H9 (cell line): ENCODE data around the gene SLC2A4RG. TPM values are rescaled to one million over a fixed set of nuclear protein-coding genes. Genes with fewer than 3 reads are reported as not detected.

Experiments used
- DNase-seq: peaks from one replicate; pipeline ENCODE4 v3.0.0-alpha.2; 2017
- H2AFZ ChIP-seq: one replicate; pipeline ENCODE4 v1.6.1; 2013; ENCODE audit warnings: mild to moderate bottlenecking, low read length, control low read depth, moderate library complexity
- H2AK5ac ChIP-seq: 2 replicates; pipeline ENCODE4 v1.6.1; 2013; ENCODE audit warnings: low read length, control low read depth, mixed read lengths; ENCODE audit not compliant: insufficient read length
- H2BK120ac ChIP-seq: one replicate; pipeline ENCODE4 v1.6.1; 2013; ENCODE audit warnings: low read depth, mild to moderate bottlenecking, low read length, control low read depth, inconsistent platforms; ENCODE audit not compliant: poor library complexity, severe bottlenecking
- H2BK12ac ChIP-seq: 2 replicates; pipeline ENCODE4 v1.6.1; 2013; ENCODE audit warnings: low read length, control low read depth, mixed read lengths, low read depth; ENCODE audit not compliant: insufficient read length
- H2BK15ac ChIP-seq: 2 replicates; pipeline ENCODE4 v1.6.1; 2013; ENCODE audit warnings: low read depth, low read length, control low read depth
- H2BK20ac ChIP-seq: one replicate; pipeline ENCODE4 v1.6.1; 2013; ENCODE audit warnings: low read depth, mild to moderate bottlenecking, low read length, control low read depth, inconsistent platforms; ENCODE audit not compliant: poor library complexity, severe bottlenecking
- H2BK5ac ChIP-seq: 2 replicates; pipeline ENCODE4 v1.6.1; 2013; ENCODE audit warnings: low read length, control low read depth, mixed read lengths; ENCODE audit not compliant: insufficient read length
- H3K14ac ChIP-seq: 2 replicates; pipeline ENCODE4 v1.6.1; 2013; ENCODE audit warnings: low read length, control low read depth; ENCODE audit not compliant: insufficient read depth
- H3K18ac ChIP-seq: 2 replicates; pipeline ENCODE4 v1.6.1; 2013; ENCODE audit warnings: low read depth, mild to moderate bottlenecking, mixed read lengths, low read length, control low read depth; ENCODE audit not compliant: insufficient read length
- H3K23ac ChIP-seq: 2 replicates; pipeline ENCODE4 v1.6.1; 2013; ENCODE audit warnings: low read length, control low read depth, mixed read lengths, low read depth; ENCODE audit not compliant: insufficient read length
- H3K23me2 ChIP-seq: 2 replicates; pipeline ENCODE4 v1.6.1; 2013; ENCODE audit warnings: low read depth, mild to moderate bottlenecking, mixed read lengths, low read length, control low read depth; ENCODE audit not compliant: insufficient read length, poor library complexity, severe bottlenecking
- H3K27ac ChIP-seq: 2 replicates; pipeline ENCODE4 v1.5.1; 2013; ENCODE audit warnings: low read length, control low read depth, mixed read lengths, low read depth; ENCODE audit not compliant: insufficient read length
- H3K27me3 ChIP-seq: 2 replicates; pipeline ENCODE4 v1.6.1; 2013; ENCODE audit warnings: low read length, control low read depth, inconsistent platforms; ENCODE audit not compliant: insufficient read depth
- H3K4ac ChIP-seq: 2 replicates; pipeline ENCODE4 v1.6.1; 2013; ENCODE audit warnings: low read depth, mild to moderate bottlenecking, control low read depth, inconsistent platforms, low read length, moderate library complexity
- H3K4me1 ChIP-seq: 2 replicates; pipeline ENCODE4 v1.6.1; 2013; ENCODE audit warnings: low read length, control low read depth, inconsistent platforms; ENCODE audit not compliant: insufficient read depth
- H3K4me2 ChIP-seq: 2 replicates; pipeline ENCODE4 v1.6.1; 2013; ENCODE audit warnings: low read length, control low read depth, mixed read lengths; ENCODE audit not compliant: insufficient read length, insufficient read depth
- H3K56ac ChIP-seq: 2 replicates; pipeline ENCODE4 v1.6.1; 2013; ENCODE audit warnings: low read depth, mild to moderate bottlenecking, mixed read lengths, low read length, control low read depth; ENCODE audit not compliant: insufficient read length
- H3K79me1 ChIP-seq: 2 replicates; pipeline ENCODE4 v1.6.1; 2013; ENCODE audit warnings: low read depth, mild to moderate bottlenecking, moderate library complexity, low read length, control low read depth, inconsistent platforms; ENCODE audit not compliant: insufficient read depth, poor library complexity, severe bottlenecking
- H3K79me2 ChIP-seq: 2 replicates; pipeline ENCODE4 v1.6.1; 2013; ENCODE audit warnings: low read length, control low read depth, inconsistent platforms; ENCODE audit not compliant: insufficient read depth
- H3K9ac ChIP-seq: 2 replicates; pipeline ENCODE4 v1.6.1; 2013; ENCODE audit warnings: low read length, control low read depth, mixed read lengths; ENCODE audit not compliant: insufficient read length; ENCODE audit errors: extremely low read depth
- H3K9me3 ChIP-seq: one replicate; pipeline ENCODE4 v1.6.1; 2013; ENCODE audit warnings: low read depth, low read length, inconsistent platforms; ENCODE audit not compliant: control insufficient read depth
- H3T11ph ChIP-seq: one replicate; pipeline ENCODE4 v1.6.1; 2013; ENCODE audit warnings: mild to moderate bottlenecking, low read length, control low read depth, inconsistent platforms
- H4K20me1 ChIP-seq: one replicate; pipeline ENCODE4 v1.6.1; 2013; ENCODE audit not compliant: control insufficient read depth, insufficient read length, insufficient read depth
- H4K5ac ChIP-seq: 2 replicates; pipeline ENCODE4 v1.6.1; 2013; ENCODE audit warnings: low read depth, mild to moderate bottlenecking, mixed read lengths, low read length, control low read depth; ENCODE audit not compliant: insufficient read length
- H4K8ac ChIP-seq: replicated peaks from 2 replicates; pipeline ENCODE4 v1.6.1; 2013; ENCODE audit warnings: low read length, control low read depth, mixed read lengths, low read depth; ENCODE audit not compliant: insufficient read length
- H4K91ac ChIP-seq: 2 replicates; pipeline ENCODE4 v1.6.1; 2013; ENCODE audit warnings: low read depth, mild to moderate bottlenecking, moderate library complexity, mixed read lengths, low read length, control low read depth; ENCODE audit not compliant: insufficient read length
- H3K27ac Mint-ChIP-seq, 3 experiments: 2 replicates in 2 of 3; 3 replicates in 1 of 3; pipeline ENCODE4 v1.8.0; 2020 to 2021; ENCODE audit warnings: mixed read lengths in 3 of 3, mild to moderate bottlenecking in 1 of 3, moderate library complexity in 1 of 3
- H3K27me3 Mint-ChIP-seq: 2 replicates; pipeline ENCODE4 v1.8.0; 2021; ENCODE audit warnings: low read depth, mild to moderate bottlenecking, moderate library complexity, mixed read lengths
- H3K36me3 Mint-ChIP-seq, 3 experiments: 2 replicates in 2 of 3; 3 replicates in 1 of 3; pipeline ENCODE4 v1.8.0; 2020 to 2021; ENCODE audit warnings: low read depth in 3 of 3, mixed read lengths in 3 of 3; ENCODE audit not compliant: insufficient read depth in 1 of 3
- H3K4me1 Mint-ChIP-seq, 2 experiments: 2 replicates each; pipeline ENCODE4 v1.8.0; 2020; ENCODE audit warnings: mixed read lengths in 2 of 2
- H3K4me3 Mint-ChIP-seq, 2 experiments: 2 replicates in 1 of 2; 3 replicates in 1 of 2; pipeline ENCODE4 v1.8.0; 2020 to 2021; ENCODE audit warnings: mild to moderate bottlenecking in 2 of 2, mixed read lengths in 2 of 2, moderate library complexity in 1 of 2
- H3K9me3 Mint-ChIP-seq, 2 experiments: 2 replicates in 1 of 2; 3 replicates in 1 of 2; pipeline ENCODE4 v1.8.0; 2020; ENCODE audit warnings: mild to moderate bottlenecking in 2 of 2, mixed read lengths in 2 of 2, moderate library complexity in 1 of 2
- WGBS: extraction: QIAGEN DNeasy Blood & Tissue Kit; methylation state at CpG from one replicate; pipeline ENCODE4 v1.1.7; 2013; ENCODE audit warnings: missing lambda C conversion rate, low lambda C conversion rate, mixed read lengths; ENCODE audit not compliant: insufficient read length; ENCODE audit errors: extremely low coverage; 5-methylcytosine and 5-hydroxymethylcytosine counted together
- total RNA-seq: library from RNA; stranded (reverse); gene quantifications from 2 replicates; pipeline ENCODE4 v1.2.1, GENCODE V29; 2021
- TF ChIP-seq, protein P1 (sequence below): fragments of 200-600 bp; sonication (generic); conservative IDR thresholded peaks from 3 replicates; pipeline ENCODE4 v1.8.0; 2021; ENCODE audit warnings: antibody characterized with exemption, mild to moderate bottlenecking

The SLC2A4RG gene
- total RNA-seq, 1 experiment from 2014 or later = 43.9 TPM

DNA sequence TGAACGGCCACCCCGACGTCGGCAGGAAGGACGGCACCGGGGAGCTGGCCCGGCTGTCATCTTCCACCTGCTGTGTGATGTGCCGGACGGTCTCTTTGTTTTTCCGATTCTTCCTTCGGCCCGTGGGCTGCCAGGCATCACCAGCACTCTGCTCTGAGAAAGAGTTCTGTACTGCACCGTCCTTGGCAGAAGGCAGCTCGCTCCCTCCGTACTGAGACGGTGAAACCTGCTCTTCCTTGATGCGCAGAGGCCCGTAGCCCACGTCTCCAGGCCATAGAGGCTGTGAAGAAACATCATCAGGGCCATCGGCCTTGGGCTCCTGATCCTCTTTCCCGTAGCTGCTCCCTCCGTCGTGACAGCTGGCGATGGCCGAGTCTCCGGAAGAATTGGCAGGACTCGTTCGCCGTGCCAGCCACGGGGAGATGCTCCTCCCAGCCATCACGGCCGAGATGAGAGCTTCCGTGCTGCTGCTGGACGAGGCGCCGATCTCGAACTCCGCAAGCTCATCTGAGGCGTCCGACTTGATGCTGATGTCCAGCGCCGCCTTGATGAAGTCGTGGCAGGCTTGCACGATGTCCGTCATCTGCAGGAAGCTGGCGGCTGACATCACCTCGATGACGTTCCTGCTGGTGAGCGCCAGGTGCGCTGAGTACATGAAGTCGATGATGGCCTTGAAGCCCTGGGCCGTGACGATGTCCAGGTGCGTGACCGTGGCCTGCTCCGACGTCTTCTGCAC, 50.4 kb downstream of the SLC2A4RG start:
- H2BK12ac ChIP-seq = no peak overlapping the region
- H3K23ac ChIP-seq = no peak overlapping the region
- TF ChIP-seq, protein P1, sequence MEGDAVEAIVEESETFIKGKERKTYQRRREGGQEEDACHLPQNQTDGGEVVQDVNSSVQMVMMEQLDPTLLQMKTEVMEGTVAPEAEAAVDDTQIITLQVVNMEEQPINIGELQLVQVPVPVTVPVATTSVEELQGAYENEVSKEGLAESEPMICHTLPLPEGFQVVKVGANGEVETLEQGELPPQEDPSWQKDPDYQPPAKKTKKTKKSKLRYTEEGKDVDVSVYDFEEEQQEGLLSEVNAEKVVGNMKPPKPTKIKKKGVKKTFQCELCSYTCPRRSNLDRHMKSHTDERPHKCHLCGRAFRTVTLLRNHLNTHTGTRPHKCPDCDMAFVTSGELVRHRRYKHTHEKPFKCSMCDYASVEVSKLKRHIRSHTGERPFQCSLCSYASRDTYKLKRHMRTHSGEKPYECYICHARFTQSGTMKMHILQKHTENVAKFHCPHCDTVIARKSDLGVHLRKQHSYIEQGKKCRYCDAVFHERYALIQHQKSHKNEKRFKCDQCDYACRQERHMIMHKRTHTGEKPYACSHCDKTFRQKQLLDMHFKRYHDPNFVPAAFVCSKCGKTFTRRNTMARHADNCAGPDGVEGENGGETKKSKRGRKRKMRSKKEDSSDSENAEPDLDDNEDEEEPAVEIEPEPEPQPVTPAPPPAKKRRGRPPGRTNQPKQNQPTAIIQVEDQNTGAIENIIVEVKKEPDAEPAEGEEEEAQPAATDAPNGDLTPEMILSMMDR = no peak
- H4K5ac ChIP-seq = no peak overlapping the region
- H3K27ac ChIP-seq = no peak overlapping the region
- H3T11ph ChIP-seq = no peak overlapping the region
- no peak overlapping the region for H3K56ac ChIP-seq
- H3K4ac ChIP-seq = no peak overlapping the region
- H4K20me1 ChIP-seq = no peaks in the 10 kb centered on the region
- H3K18ac ChIP-seq = no peak overlapping the region
- H3K9me3 ChIP-seq = no peaks in the 10 kb centered on the region
- no peak overlapping the region for H4K91ac ChIP-seq
- Mint-ChIP-seq H3K4me3 (no peak overlapping the region), H3K27ac (no peak overlapping the region), H3K36me3 (peaks cover 0 to 20% (median 17%) of the 10 kb centered on the region in 3 experiments; a peak in 5 of 7 replicates), H3K9me3 (no peaks in the 10 kb centered on the region), H3K4me1 (peaks cover 4 to 6% of the 10 kb centered on the region in 2 experiments; a peak in 3 of 4 replicates), H3K27me3 (no peaks in the 10 kb centered on the region; the same call in 1 of the 2 replicates)
- H3K4me2 ChIP-seq = no peak overlapping the region
- no peak overlapping the region for H2BK20ac ChIP-seq
- no peak overlapping the region for H2AK5ac ChIP-seq
- peaks cover 6% of the 10 kb centered on the region for H3K79me1 ChIP-seq
- H3K27me3 ChIP-seq = no peaks in the 10 kb centered on the region
- no peak overlapping the region for H2BK120ac ChIP-seq
- no peaks in the 10 kb centered on the region for H3K4me1 ChIP-seq
- H2AFZ ChIP-seq = no peak overlapping the region
- DNase-seq = peak; percentile 24
- H3K23me2 ChIP-seq = no peaks in the 10 kb centered on the region
- H2BK5ac ChIP-seq = no peak overlapping the region
- no peaks in the 10 kb centered on the region for H3K79me2 ChIP-seq
- H3K9ac ChIP-seq = no peak overlapping the region
- no peak overlapping the region for H2BK15ac ChIP-seq
- no peak overlapping the region for H4K8ac ChIP-seq
- no peak overlapping the region for H3K14ac ChIP-seq
- no CpG with 5 or more reads among the region's 57 CpGs for WGBS
